GM12801 (cell line): ENCODE measurements around the gene OR8J1.

Experiments
- TF ChIP-seq, protein P1 (sequence below): IDR thresholded peaks from one replicate; pipeline ENCODE4 v1.5.1; 2011; ENCODE audit warnings: control low read depth; ENCODE audit not compliant: insufficient read length; ENCODE audit errors: extremely low read depth

The OR8J1 gene

DNA sequence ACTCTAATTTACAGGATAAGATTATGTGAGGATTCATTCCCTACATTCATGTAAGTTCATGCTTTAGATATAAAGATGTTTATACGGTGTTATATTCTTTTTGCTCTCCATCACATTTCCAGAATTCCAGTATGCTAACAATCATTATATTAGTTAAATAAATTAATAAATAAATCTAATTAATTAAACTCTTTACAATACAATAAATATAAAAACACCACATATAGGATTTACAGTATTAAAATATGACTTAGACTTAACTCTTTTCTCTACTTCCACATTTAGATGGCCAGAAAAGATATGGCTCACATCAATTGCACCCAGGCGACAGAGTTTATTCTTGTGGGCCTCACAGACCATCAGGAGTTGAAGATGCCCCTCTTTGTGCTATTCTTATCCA lies 21.2 kb downstream of the OR8J1 start, which contains the start of gene OR8U1:
TSS of gene OR8U1 (plus strand) at position 301 of the 400 bp plus-strand sequence. CDS start at position 301, 0 bp downstream.
- TF ChIP-seq, protein P1, sequence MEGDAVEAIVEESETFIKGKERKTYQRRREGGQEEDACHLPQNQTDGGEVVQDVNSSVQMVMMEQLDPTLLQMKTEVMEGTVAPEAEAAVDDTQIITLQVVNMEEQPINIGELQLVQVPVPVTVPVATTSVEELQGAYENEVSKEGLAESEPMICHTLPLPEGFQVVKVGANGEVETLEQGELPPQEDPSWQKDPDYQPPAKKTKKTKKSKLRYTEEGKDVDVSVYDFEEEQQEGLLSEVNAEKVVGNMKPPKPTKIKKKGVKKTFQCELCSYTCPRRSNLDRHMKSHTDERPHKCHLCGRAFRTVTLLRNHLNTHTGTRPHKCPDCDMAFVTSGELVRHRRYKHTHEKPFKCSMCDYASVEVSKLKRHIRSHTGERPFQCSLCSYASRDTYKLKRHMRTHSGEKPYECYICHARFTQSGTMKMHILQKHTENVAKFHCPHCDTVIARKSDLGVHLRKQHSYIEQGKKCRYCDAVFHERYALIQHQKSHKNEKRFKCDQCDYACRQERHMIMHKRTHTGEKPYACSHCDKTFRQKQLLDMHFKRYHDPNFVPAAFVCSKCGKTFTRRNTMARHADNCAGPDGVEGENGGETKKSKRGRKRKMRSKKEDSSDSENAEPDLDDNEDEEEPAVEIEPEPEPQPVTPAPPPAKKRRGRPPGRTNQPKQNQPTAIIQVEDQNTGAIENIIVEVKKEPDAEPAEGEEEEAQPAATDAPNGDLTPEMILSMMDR, result no peak

DNA sequence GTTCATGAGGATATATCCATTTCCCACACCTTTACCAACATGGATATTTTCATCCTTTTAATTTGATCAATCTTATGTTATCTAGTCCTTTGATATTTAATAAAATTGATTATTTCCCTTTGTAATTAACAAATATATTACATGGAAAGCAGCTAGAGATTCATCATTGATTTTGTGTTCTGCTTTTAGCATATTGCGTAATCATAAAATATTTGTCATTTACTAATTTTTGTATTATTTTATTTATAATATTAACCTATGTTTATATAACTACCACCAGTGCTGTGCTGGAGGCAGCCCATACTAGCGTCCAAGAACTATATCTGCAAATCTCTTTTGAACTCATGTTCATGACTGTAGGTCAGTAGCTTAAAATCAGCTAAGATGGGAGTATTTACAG lies 26.0 kb downstream of the OR8J1 start:
- TF ChIP-seq, protein P1, result no peak

DNA sequence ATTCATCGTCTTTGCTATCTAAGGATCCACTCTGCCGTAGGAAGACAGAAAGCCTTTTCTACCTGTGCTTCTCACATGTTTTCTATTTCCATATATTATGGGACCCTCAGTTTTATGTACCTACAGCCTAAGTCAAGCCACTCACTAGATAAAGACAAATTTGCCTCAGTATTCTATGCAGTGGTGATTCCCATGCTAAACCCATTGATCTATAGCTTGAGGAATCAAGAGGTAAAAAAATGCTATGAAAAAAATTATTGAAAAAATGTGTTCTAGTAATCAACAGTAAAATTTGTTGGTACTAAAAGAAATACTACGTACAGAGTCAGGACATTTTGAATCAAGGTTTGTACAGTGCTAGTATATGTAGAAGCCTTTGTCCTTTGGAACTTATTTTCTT lies 40.3 kb downstream of the OR8J1 start:
- TF ChIP-seq, protein P1, result no peak

- TF ChIP-seq, protein P1, result no peak
Observed at GRCh38 chr11:56396047-56396446, 42.0 kb downstream of the OR8J1 start.

DNA sequence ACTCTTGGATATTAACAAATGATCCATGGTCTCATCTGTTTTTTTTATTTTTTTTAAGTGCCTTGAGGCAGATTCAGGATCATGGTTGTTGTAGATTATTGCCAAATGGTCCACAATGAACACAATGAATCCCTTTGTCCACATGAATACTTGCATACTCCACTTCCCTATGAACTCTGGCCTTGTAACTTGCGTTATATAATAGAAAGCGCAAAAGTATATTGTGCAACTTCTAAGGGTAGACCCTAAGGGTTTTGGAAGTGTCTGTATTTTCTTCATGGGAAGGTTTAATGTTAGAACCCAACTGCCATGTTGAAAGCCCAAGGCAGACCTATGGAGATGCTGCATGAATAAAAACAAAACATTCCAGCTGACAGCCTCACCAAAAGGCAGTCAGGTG lies 50.3 kb downstream of the OR8J1 start:
- TF ChIP-seq, protein P1, result no peak

GRCh38 chr11:56410801-56411200 lies 56.7 kb downstream of the OR8J1 start:
- TF ChIP-seq, protein P1, result no peak
